Common myeloid progenitor, CD34-positive (primary cell): Measurements from ENCODE around the gene SLC44A3.

ENCODE experiments used
- CTCF ChIA-PET: fragments of 350-600 bp; sonication (Branson Sonifier 250); formaldehyde crosslinking; loops from one replicate; lab custom pipeline; 2021; ENCODE audit warnings: antibody characterized with exemption; lab: Charles Lee
- POLR2A ChIA-PET: fragments of 350-600 bp; sonication (Branson Sonifier 250); formaldehyde crosslinking; loops from one replicate; lab custom pipeline; 2021; ENCODE audit warnings: antibody characterized with exemption; lab: Charles Lee
- DNase-seq, 3 donors: peaks; one replicate each; pipeline versions ENCODE4 v3.0.0 to v3.0.0-alpha.2; 2013
- H3K27ac ChIP-seq, 2 experiments: 1 replicate in 1 of 2; 2 replicates in 1 of 2; pipeline ENCODE4 v1.7.0; 2013; ENCODE audit warnings: inconsistent platforms in 2 of 2, low read length in 2 of 2, mild to moderate bottlenecking in 2 of 2, low read depth in 1 of 2, moderate library complexity in 1 of 2; ENCODE audit not compliant: severe bottlenecking in 2 of 2, insufficient read depth in 1 of 2, poor library complexity in 1 of 2
- H3K27me3 ChIP-seq, 5 experiments: replicated peaks in 2 of 5; 1 replicate in 3 of 5; 2 replicates in 2 of 5; pipeline versions ENCODE4 v1.6.1 to v1.7.0; 2013; ENCODE audit warnings: low read length in 4 of 5, mild to moderate bottlenecking in 2 of 5, moderate library complexity in 2 of 5, inconsistent platforms in 1 of 5; ENCODE audit not compliant: insufficient read depth in 5 of 5, control insufficient read depth in 4 of 5
- H3K36me3 ChIP-seq, 4 experiments: 1 replicate in 2 of 4; 2 replicates in 2 of 4; pipeline versions ENCODE4 v1.6.1 to v1.7.0; 2013; ENCODE audit warnings: low read length in 3 of 4, control low read depth in 1 of 4, mild to moderate bottlenecking in 1 of 4; ENCODE audit not compliant: control insufficient read depth in 4 of 4, insufficient read depth in 4 of 4
- H3K4me1 ChIP-seq, 4 experiments: 1 replicate in 3 of 4; 2 replicates in 1 of 4; pipeline versions ENCODE4 v1.6.1 to v1.7.1; 2013; ENCODE audit warnings: low read length in 3 of 4, mild to moderate bottlenecking in 3 of 4, control low read depth in 1 of 4, inconsistent platforms in 1 of 4, moderate library complexity in 1 of 4; ENCODE audit not compliant: control insufficient read depth in 4 of 4, insufficient read depth in 4 of 4; ENCODE audit errors: control extremely low read depth in 1 of 4
- H3K4me3 ChIP-seq, 7 experiments: 1 replicate in 4 of 7; 2 replicates in 3 of 7; pipeline versions ENCODE4 v1.5.1 to v1.7.0; 2013; ENCODE audit warnings: mild to moderate bottlenecking in 7 of 7, low read length in 6 of 7, moderate library complexity in 6 of 7, inconsistent platforms in 2 of 7, low read depth in 2 of 7, control low read depth in 1 of 7; ENCODE audit not compliant: insufficient read depth in 4 of 7, control insufficient read depth in 1 of 7; ENCODE audit errors: extremely low read depth in 1 of 7
- H3K9me3 ChIP-seq, 5 experiments: 1 replicate in 4 of 5; 2 replicates in 1 of 5; pipeline versions ENCODE4 v1.6.1 to v1.7.1; 2013; ENCODE audit warnings: low read length in 4 of 5, mild to moderate bottlenecking in 2 of 5, inconsistent platforms in 1 of 5, low read depth in 1 of 5, moderate library complexity in 1 of 5; ENCODE audit not compliant: control insufficient read depth in 4 of 5, insufficient read depth in 2 of 5; ENCODE audit errors: control extremely low read depth in 1 of 5
- WGBS: methylation state at CpG from one replicate; pipeline ENCODE4 v1.1.5; 2013; ENCODE audit not compliant: insufficient coverage; 5-methylcytosine and 5-hydroxymethylcytosine counted together

SLC44A3 gene

GRCh38 chr1:94792473-94793295 lies 27.5 kb upstream of the SLC44A3 start:
- no peak overlapping the region for H3K27ac ChIP-seq
- peak in 1 of 3 donors; percentile 56 for DNase-seq
- no peak overlapping the region for H3K4me3 ChIP-seq

GRCh38 chr1:94793296-94793656 lies 26.9 kb upstream of the SLC44A3 start:
- DNase-seq, result no peak
- WGBS, result 40% methylated on average over 1 of the region's 5 CpGs
- no peak overlapping the region for H3K27ac ChIP-seq
- H3K4me1 ChIP-seq, result peaks cover 0 to 21% (median 3%) of the 10 kb centered on the region in 4 experiments
- CTCF ChIA-PET, result no interaction called here
- no peaks in the 10 kb centered on the region for H3K9me3 ChIP-seq
- H3K36me3 ChIP-seq, result no peaks in the 10 kb centered on the region
- no peak overlapping the region for H3K4me3 ChIP-seq
- no peaks in the 10 kb centered on the region for H3K27me3 ChIP-seq
- POLR2A ChIA-PET, result no interaction called here

More at GRCh38 chr1:94792473-94793295, 27.5 kb upstream of the SLC44A3 start:
- Histone ChIP-seq H3K36me3 (no peaks in the 10 kb centered on the region), H3K9me3 (no peaks in the 10 kb centered on the region), H3K27me3 (no peaks in the 10 kb centered on the region), H3K4me1 (peaks cover 0 to 18% (median 3%) of the 10 kb centered on the region in 4 experiments)
- ChIA-PET CTCF (no interaction called here), POLR2A (no interaction called here)
- 75% methylated on average over 2 of the region's 5 CpGs for WGBS

- ChIA-PET CTCF (interaction anchor here (0.5 to 1.5 kb wide), 3 partner anchors 11 to 314 kb away, joined by 3 to 8 read pairs (median 3); no protein-coding TSS in a partner anchor), POLR2A (no interaction called here)
- Histone ChIP-seq H3K4me3 (no peak overlapping the region), H3K4me1 (peaks cover 0 to 21% (median 3%) of the 10 kb centered on the region in 4 experiments), H3K9me3 (no peaks in the 10 kb centered on the region), H3K27me3 (no peaks in the 10 kb centered on the region), H3K27ac (no peak overlapping the region), H3K36me3 (no peaks in the 10 kb centered on the region)
- 71% methylated on average over 7 of the region's 7 CpGs for WGBS
- no peak for DNase-seq
Observed at GRCh38 chr1:94795434-94795833, 24.7 kb upstream of the SLC44A3 start.

GRCh38 chr1:94796266-94796665 lies 23.9 kb upstream of the SLC44A3 start:
- 100% methylated on average over 2 of the region's 2 CpGs for WGBS
- POLR2A ChIA-PET, result no interaction called here
- no peak overlapping the region for H3K4me3 ChIP-seq
- no peak for DNase-seq
- no peaks in the 10 kb centered on the region for H3K9me3 ChIP-seq
- CTCF ChIA-PET, result interaction anchor here (1.3 to 1.5 kb wide), 2 partner anchors 10 to 314 kb away, joined by 3 to 8 read pairs; no protein-coding TSS in a partner anchor
- no peaks in the 10 kb centered on the region for H3K36me3 ChIP-seq
- H3K4me1 ChIP-seq, result peaks cover 0 to 17% (median 3%) of the 10 kb centered on the region in 4 experiments
- no peak overlapping the region for H3K27ac ChIP-seq
- H3K27me3 ChIP-seq, result no peaks in the 10 kb centered on the region

- H3K27me3 ChIP-seq, result no peaks in the 10 kb centered on the region
- no peaks in the 10 kb centered on the region for H3K9me3 ChIP-seq
- peaks cover 0 to 21% (median 8%) of the 10 kb centered on the region in 4 experiments for H3K4me1 ChIP-seq
- H3K36me3 ChIP-seq, result no peaks in the 10 kb centered on the region
- no peak overlapping the region for H3K27ac ChIP-seq
- ChIA-PET CTCF (no interaction called here), POLR2A (no interaction called here)
- no peak for DNase-seq
- H3K4me3 ChIP-seq, result no peak overlapping the region
- WGBS, result no CpG with 5 or more reads among the region's 1 CpG
Observed at GRCh38 chr1:94797291-94797690, 22.9 kb upstream of the SLC44A3 start.

- Histone ChIP-seq H3K36me3 (no peaks in the 10 kb centered on the region), H3K27ac (no peak overlapping the region), H3K9me3 (no peaks in the 10 kb centered on the region), H3K27me3 (no peaks in the 10 kb centered on the region), H3K4me3 (no peak overlapping the region), H3K4me1 (peaks cover 0 to 23% (median 8%) of the 10 kb centered on the region in 4 experiments)
- WGBS, result no CpG with 5 or more reads among the region's 3 CpGs
- ChIA-PET POLR2A (no interaction called here), CTCF (interaction anchor here (0.9 to 1.4 kb wide), 2 partner anchors 18 to 276 kb away, joined by 3 to 4 read pairs; no protein-coding TSS in a partner anchor)
- DNase-seq, result no peak
Observed at GRCh38 chr1:94798054-94798453, 22.1 kb upstream of the SLC44A3 start.

- no peak for DNase-seq
- H3K9me3 ChIP-seq, result no peaks in the 10 kb centered on the region
- no peak overlapping the region for H3K4me3 ChIP-seq
- WGBS, result no CpG with 5 or more reads among the region's 2 CpGs
- H3K4me1 ChIP-seq, result peaks cover 0 to 25% (median 8%) of the 10 kb centered on the region in 4 experiments
- POLR2A ChIA-PET, result no interaction called here
- CTCF ChIA-PET, result interaction anchor here (0.9 to 1.4 kb wide), 2 partner anchors 18 to 276 kb away, joined by 3 to 4 read pairs; no protein-coding TSS in a partner anchor
- H3K27ac ChIP-seq, result no peak overlapping the region
- H3K36me3 ChIP-seq, result no peaks in the 10 kb centered on the region
- H3K27me3 ChIP-seq, result no peaks in the 10 kb centered on the region
Observed at GRCh38 chr1:94798462-94798861, 21.7 kb upstream of the SLC44A3 start.
